Loucy (cell line): ENCODE data around the gene DCHS2.

Experiments used
- H2AFZ ChIP-seq: fragments of 200-600 bp; sonication (generic); 2 replicates; pipeline ENCODE4 v1.6.0; 2016; ENCODE audit warnings: antibody characterized with exemption, mild to moderate bottlenecking, low read length, moderate library complexity
- H3F3A ChIP-seq: fragments of 200-600 bp; 2 replicates; pipeline ENCODE4 v1.6.0; 2016; ENCODE audit warnings: antibody characterized with exemption, low read depth, mild to moderate bottlenecking
- H3K27me3 ChIP-seq: fragments of 200-600 bp; sonication (generic); 2 replicates; pipeline ENCODE4 v1.6.1; 2014; ENCODE audit warnings: low read length, mild to moderate bottlenecking; ENCODE audit not compliant: insufficient read depth, poor library complexity, severe bottlenecking
- H3K36me3 ChIP-seq: fragments of 200-600 bp; sonication (generic); 2 replicates; pipeline ENCODE4 v1.6.1; 2016; ENCODE audit warnings: low read length; ENCODE audit not compliant: insufficient read depth
- H3K4me1 ChIP-seq: fragments of 200-600 bp; sonication (generic); 2 replicates; pipeline ENCODE4 v1.5.1; 2014; ENCODE audit warnings: low read length, mild to moderate bottlenecking; ENCODE audit not compliant: insufficient read depth, poor library complexity, severe bottlenecking
- H3K4me2 ChIP-seq: fragments of 200-600 bp; sonication (generic); 2 replicates; pipeline ENCODE4 v1.6.0; 2014; ENCODE audit warnings: antibody characterized with exemption, low read length, low read depth, mild to moderate bottlenecking; ENCODE audit not compliant: poor library complexity, severe bottlenecking
- H3K4me3 ChIP-seq: fragments of 200-600 bp; sonication (generic); 2 replicates; pipeline ENCODE4 v1.5.1; 2014; ENCODE audit warnings: low read length, mild to moderate bottlenecking, mixed read lengths; ENCODE audit not compliant: poor library complexity, severe bottlenecking
- H3K79me2 ChIP-seq: fragments of 200-600 bp; sonication (generic); 2 replicates; pipeline ENCODE4 v1.6.1; 2014; ENCODE audit warnings: low read length; ENCODE audit not compliant: insufficient read depth
- H3K9ac ChIP-seq: fragments of 200-600 bp; sonication (generic); 2 replicates; pipeline ENCODE4 v1.6.0; 2014; ENCODE audit warnings: mild to moderate bottlenecking, low read depth, low read length, moderate library complexity; ENCODE audit not compliant: poor library complexity, severe bottlenecking
- H3K9me2 ChIP-seq: fragments of 200-600 bp; sonication (generic); replicated peaks from 2 replicates; pipeline ENCODE4 v1.6.1; 2016; ENCODE audit warnings: low read depth, low read length, mixed read lengths
- H3K9me3 ChIP-seq: fragments of 200-600 bp; sonication (generic); 2 replicates; pipeline ENCODE4 v1.6.1; 2014; ENCODE audit warnings: mild to moderate bottlenecking, antibody characterized with exemption, low read length, low read depth; ENCODE audit not compliant: insufficient read depth
- H4K20me1 ChIP-seq: fragments of 200-600 bp; sonication (generic); 2 replicates; pipeline ENCODE4 v1.6.0; 2014; ENCODE audit warnings: antibody characterized with exemption, low read length, mild to moderate bottlenecking; ENCODE audit not compliant: insufficient read depth, poor library complexity, severe bottlenecking
- EZH2phosphoT487 ChIP-seq: fragments of 200-600 bp; IDR thresholded peaks from 2 replicates; pipeline ENCODE4 v1.6.1; 2018; ENCODE audit warnings: antibody characterized with exemption, mild to moderate bottlenecking, moderate library complexity, borderline replicate concordance
- TF ChIP-seq, protein P1 (sequence below): fragments of 200-600 bp; sonication (generic); conservative IDR thresholded peaks from 2 replicates; pipeline ENCODE4 v1.5.1; 2014; ENCODE audit warnings: mild to moderate bottlenecking, antibody characterized with exemption, low read length

Gene DCHS2

DNA sequence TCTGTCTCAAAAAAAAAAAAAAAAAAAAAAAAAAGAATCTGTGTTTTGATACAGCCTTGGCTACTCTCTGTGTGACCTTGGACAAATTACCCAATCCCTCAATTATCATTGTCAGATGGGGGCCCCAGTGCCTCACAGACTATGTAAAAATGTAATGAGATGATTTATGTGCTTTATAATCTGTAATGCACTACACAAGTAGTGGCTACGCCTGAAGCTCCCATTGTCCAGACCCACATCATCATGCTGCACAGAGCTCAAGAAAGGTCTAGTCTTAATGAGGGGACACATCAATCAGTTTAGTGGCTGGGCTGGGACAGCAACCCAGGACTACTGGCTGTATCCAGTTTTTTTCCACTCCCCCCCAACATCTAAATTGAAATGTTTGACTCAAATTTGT is 308.3 kb downstream of the DCHS2 start:
- Histone ChIP-seq H3K4me2 (no peak overlapping the region), H3K79me2 (no peaks in the 10 kb centered on the region), H3K9me2 (no peaks in the 10 kb centered on the region), H3K9me3 (no peaks in the 10 kb centered on the region), H4K20me1 (no peaks in the 10 kb centered on the region), H3K36me3 (no peaks in the 10 kb centered on the region), H3K4me1 (no peaks in the 10 kb centered on the region), H3K27me3 (no peaks in the 10 kb centered on the region), H3F3A (no peaks in the 10 kb centered on the region), H3K4me3 (no peak overlapping the region), H2AFZ (no peak overlapping the region), H3K9ac (no peak overlapping the region)
- TF ChIP-seq, protein P1, sequence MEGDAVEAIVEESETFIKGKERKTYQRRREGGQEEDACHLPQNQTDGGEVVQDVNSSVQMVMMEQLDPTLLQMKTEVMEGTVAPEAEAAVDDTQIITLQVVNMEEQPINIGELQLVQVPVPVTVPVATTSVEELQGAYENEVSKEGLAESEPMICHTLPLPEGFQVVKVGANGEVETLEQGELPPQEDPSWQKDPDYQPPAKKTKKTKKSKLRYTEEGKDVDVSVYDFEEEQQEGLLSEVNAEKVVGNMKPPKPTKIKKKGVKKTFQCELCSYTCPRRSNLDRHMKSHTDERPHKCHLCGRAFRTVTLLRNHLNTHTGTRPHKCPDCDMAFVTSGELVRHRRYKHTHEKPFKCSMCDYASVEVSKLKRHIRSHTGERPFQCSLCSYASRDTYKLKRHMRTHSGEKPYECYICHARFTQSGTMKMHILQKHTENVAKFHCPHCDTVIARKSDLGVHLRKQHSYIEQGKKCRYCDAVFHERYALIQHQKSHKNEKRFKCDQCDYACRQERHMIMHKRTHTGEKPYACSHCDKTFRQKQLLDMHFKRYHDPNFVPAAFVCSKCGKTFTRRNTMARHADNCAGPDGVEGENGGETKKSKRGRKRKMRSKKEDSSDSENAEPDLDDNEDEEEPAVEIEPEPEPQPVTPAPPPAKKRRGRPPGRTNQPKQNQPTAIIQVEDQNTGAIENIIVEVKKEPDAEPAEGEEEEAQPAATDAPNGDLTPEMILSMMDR = no peak
- no peak for TF ChIP-seq EZH2phosphoT487
